Umbilical cord (tissue), 2 donors: ENCODE results near the gene CAPZB. TPM values are rescaled to one million over a fixed set of nuclear protein-coding genes. Genes with fewer than 3 reads are reported as not detected.
"Not testable (repeated sequence)": the region's sequence is repeated elsewhere in the genome, so short reads cannot be mapped to it uniquely, and the experiment has no call there.

ENCODE experiments used
- DNase-seq: peaks from one replicate; pipeline ENCODE4 v3.0.0-alpha.2; 2015; ENCODE audit warnings: low spot score
- total RNA-seq: library from RNA; depleted of rRNA; stranded (reverse); fragments of >200 nt; gene quantifications from one replicate; pipeline ENCODE4 v1.2.3, GENCODE V29; 2014; ENCODE audit warnings: low replicate concordance; ENCODE audit not compliant: insufficient read depth

CAPZB gene
- total RNA-seq, 1 donor from 2014 or later: 77.0 TPM

- peak; percentile 96 for DNase-seq
Measured at GRCh38 chr1:19311931-19312781, 173.2 kb downstream of the CAPZB start, which contains the start of the genes AKR7A2 and SLC66A1. TSS of gene AKR7A2 (minus strand) at chr1:19312144. CDS start at chr1:19312124, 20 bp downstream. TSS of gene SLC66A1 (plus strand) at chr1:19312326. CDS start at chr1:19317678, 5,352 bp downstream.

GRCh38 chr1:19311503-19311930 lies 173.8 kb downstream of the CAPZB start:
- no peak for DNase-seq

GRCh38 chr1:19310720-19311502 lies 174.4 kb downstream of the CAPZB start:
- DNase-seq: no peak

- DNase-seq: no peak
Measured at GRCh38 chr1:19310061-19310460, 175.3 kb downstream of the CAPZB start.

- no peak for DNase-seq
Measured at GRCh38 chr1:19309123-19309813, 176.1 kb downstream of the CAPZB start.

GRCh38 chr1:19308509-19308907 lies 176.8 kb downstream of the CAPZB start:
- DNase-seq: no peak

- DNase-seq: no peak
Measured at GRCh38 chr1:19307794-19308508, 177.4 kb downstream of the CAPZB start.

- no peak for DNase-seq
Measured at GRCh38 chr1:19306941-19307340, 178.4 kb downstream of the CAPZB start.

- no peak for DNase-seq
Measured at GRCh38 chr1:19305880-19306279, 179.5 kb downstream of the CAPZB start.

- DNase-seq: not testable (repeated sequence)
Measured at GRCh38 chr1:19304081-19304480, 181.3 kb downstream of the CAPZB start.

GRCh38 chr1:19300211-19300610 lies 185.1 kb downstream of the CAPZB start:
- DNase-seq: no peak

- DNase-seq: no peak
Measured at GRCh38 chr1:19294638-19295037, 190.7 kb downstream of the CAPZB start.

- no peak for DNase-seq
Measured at GRCh38 chr1:19289244-19289643, 196.1 kb downstream of the CAPZB start.

Other genes with a start within 250 kb of the CAPZB start
- 51.0 TPM for gene EMC1, start 234.0 kb downstream of the CAPZB start, total RNA-seq
- 14.7 TPM for gene MRTO4, start 233.7 kb downstream of the CAPZB start, total RNA-seq
- gene AKR7A3, start 196.8 kb downstream of the CAPZB start, total RNA-seq: 0.96 TPM
- 38.0 TPM for gene AKR7A2, start 173.4 kb downstream of the CAPZB start, total RNA-seq
- 9.4 TPM for gene SLC66A1, start 173.2 kb downstream of the CAPZB start, total RNA-seq
- 15.9 TPM for gene NBL1, start 158.8 kb upstream of the CAPZB start, total RNA-seq
- gene HTR6, start 179.3 kb upstream of the CAPZB start, total RNA-seq: not detected